IMR-90 (cell line): ENCODE data around the gene SSH2. TPM values are rescaled to one million over a fixed set of nuclear protein-coding genes. Genes with fewer than 3 reads are reported as not detected.

Source experiments
- ATAC-seq: fragments of 200-7000 bp; cut with Tn5 transposase; 2 replicates; pipeline ENCODE4 v1.9.1; 2020; ENCODE audit warnings: low read depth, mild to moderate bottlenecking, moderate library complexity
- BruUV-seq: library from RNA; stranded (reverse); fragments of 400-500 nt; replicated peaks from 2 replicates; lab custom pipeline; 2021; lab: Mats Ljungman, UMichigan
- CTCF ChIA-PET: fragments of 300-600 bp; formaldehyde crosslinking; extraction: SDS; loops from one replicate; lab custom pipeline; 2021; ENCODE audit warnings: antibody characterized with exemption; lab: Yijun Ruan, JAX
- POLR2A ChIA-PET: fragments of 300-600 bp; sonication (Branson Sonifier 250); formaldehyde crosslinking; loops from one replicate; lab custom pipeline; 2022; ENCODE audit warnings: antibody characterized with exemption; ENCODE audit not compliant: unreplicated experiment; lab: Charles Lee
- DNase-seq: peaks from one replicate; pipeline ENCODE4 v3.0.0; 2013
- H2AFZ ChIP-seq: replicated peaks from 2 replicates; pipeline ENCODE3; 2013; ENCODE audit warnings: low read length, mild to moderate bottlenecking; ENCODE audit not compliant: poor library complexity
- H2AK5ac ChIP-seq: 2 replicates; pipeline ENCODE4 v1.6.1; 2013; ENCODE audit warnings: low read depth, low read length, inconsistent platforms
- H2AK9ac ChIP-seq: replicated peaks from 2 replicates; pipeline ENCODE3; 2013; ENCODE audit warnings: mild to moderate bottlenecking, low read depth, low read length, moderate library complexity; ENCODE audit not compliant: poor library complexity
- H2BK120ac ChIP-seq: 2 replicates; pipeline ENCODE4 v1.6.1; 2013; ENCODE audit warnings: low read depth, low read length, inconsistent platforms
- H2BK15ac ChIP-seq: 3 replicates; pipeline ENCODE4 v1.6.1; 2013; ENCODE audit warnings: low read depth, low read length, inconsistent platforms
- H2BK20ac ChIP-seq: 2 replicates; pipeline ENCODE4 v1.6.1; 2013; ENCODE audit warnings: low read depth, mild to moderate bottlenecking, inconsistent platforms, low read length, moderate library complexity
- H2BK5ac ChIP-seq: 2 replicates; pipeline ENCODE4 v1.6.1; 2013; ENCODE audit warnings: mild to moderate bottlenecking, low read depth, low read length, inconsistent platforms; ENCODE audit not compliant: poor library complexity, severe bottlenecking
- H3K14ac ChIP-seq: replicated peaks from 2 replicates; pipeline ENCODE4 v1.6.1; 2013; ENCODE audit warnings: low read depth, low read length, inconsistent platforms
- H3K18ac ChIP-seq: 2 replicates; pipeline ENCODE4 v1.6.1; 2013; ENCODE audit warnings: low read depth, low read length, control low read depth
- H3K23ac ChIP-seq: 2 replicates; pipeline ENCODE4 v1.6.1; 2013; ENCODE audit warnings: low read depth, low read length, inconsistent platforms
- H3K27ac ChIP-seq: 2 replicates; pipeline ENCODE4 v1.5.1; 2013; ENCODE audit warnings: mild to moderate bottlenecking, control low read depth, low read length; ENCODE audit not compliant: insufficient read depth
- H3K27me3 ChIP-seq: 2 replicates; pipeline ENCODE4 v1.6.1; 2013; ENCODE audit warnings: low read length; ENCODE audit not compliant: control insufficient read depth, insufficient read depth
- H3K36me3 ChIP-seq: 2 replicates; pipeline ENCODE4 v1.6.1; 2013; ENCODE audit warnings: low read length, mixed read lengths; ENCODE audit not compliant: control insufficient read depth, insufficient read depth
- H3K4ac ChIP-seq: 2 replicates; pipeline ENCODE4 v1.6.1; 2013; ENCODE audit warnings: low read depth, low read length, inconsistent platforms
- H3K4me1 ChIP-seq: 2 replicates; pipeline ENCODE4 v1.6.1; 2013; ENCODE audit warnings: low read length, mixed read lengths; ENCODE audit not compliant: control insufficient read depth, insufficient read depth
- H3K4me2 ChIP-seq: 2 replicates; pipeline ENCODE4 v1.6.1; 2013; ENCODE audit warnings: low read depth, mild to moderate bottlenecking, control low read depth, low read length, moderate library complexity
- H3K4me3 ChIP-seq: 2 replicates; pipeline ENCODE4 v1.5.1; 2013; ENCODE audit warnings: low read depth, mild to moderate bottlenecking, control low read depth, low read length, moderate library complexity; ENCODE audit not compliant: insufficient read depth
- H3K56ac ChIP-seq: 2 replicates; pipeline ENCODE4 v1.6.1; 2013; ENCODE audit warnings: low read length, inconsistent platforms; ENCODE audit not compliant: insufficient read depth; ENCODE audit errors: extremely low read depth
- H3K79me1 ChIP-seq, 2 experiments: 2 replicates each; pipeline ENCODE4 v1.6.1; 2013; ENCODE audit warnings: low read length in 2 of 2, inconsistent platforms in 1 of 2, low read depth in 1 of 2
- H3K9ac ChIP-seq: 2 replicates; pipeline ENCODE4 v1.6.1; 2013; ENCODE audit warnings: low read depth, low read length, control low read depth
- H3K9me1 ChIP-seq: 2 replicates; pipeline ENCODE4 v1.6.1; 2013; ENCODE audit warnings: low read length, inconsistent platforms; ENCODE audit not compliant: insufficient read depth
- H3K9me3 ChIP-seq: 2 replicates; pipeline ENCODE4 v1.6.1; 2013; ENCODE audit warnings: low read length; ENCODE audit not compliant: control insufficient read depth, insufficient read depth
- H4K20me1 ChIP-seq: 2 replicates; pipeline ENCODE4 v1.6.1; 2013; ENCODE audit warnings: low read length, inconsistent platforms; ENCODE audit not compliant: insufficient read depth
- H4K5ac ChIP-seq: 2 replicates; pipeline ENCODE4 v1.6.1; 2013; ENCODE audit warnings: mild to moderate bottlenecking, low read depth, low read length, control low read depth
- H4K8ac ChIP-seq, 2 experiments: 2 replicates each; pipeline ENCODE4 v1.6.1; 2013; ENCODE audit warnings: low read depth in 2 of 2, low read length in 2 of 2, control low read depth in 1 of 2, inconsistent platforms in 1 of 2
- H4K91ac ChIP-seq: 2 replicates; pipeline ENCODE4 v1.6.1; 2013; ENCODE audit warnings: low read depth, low read length, inconsistent platforms; ENCODE audit not compliant: insufficient read depth
- BHLHE40 ChIP-seq: fragments of 150-350 bp; IDR thresholded peaks from 2 replicates; pipeline ENCODE4 v1.6.1; 2016; ENCODE audit warnings: mild to moderate bottlenecking, low read depth, low read length
- CHD1 ChIP-seq: IDR thresholded peaks from 2 replicates; pipeline ENCODE4 v1.6.1; 2012; ENCODE audit warnings: low read depth, low read length, improper control_type of control experiment
- CTCF ChIP-seq: conservative IDR thresholded peaks from 2 replicates; pipeline ENCODE4 v1.5.1; 2012; ENCODE audit warnings: mild to moderate bottlenecking, low read depth, low read length, improper control_type of control experiment
- FOS ChIP-seq: fragments of 150-350 bp; IDR thresholded peaks from 2 replicates; pipeline ENCODE4 v1.6.1; 2016; ENCODE audit warnings: low read depth, low read length
- MAZ ChIP-seq: IDR thresholded peaks from 2 replicates; pipeline ENCODE4 v1.6.1; 2012; ENCODE audit warnings: low read depth, mild to moderate bottlenecking, low read length, improper control_type of control experiment, moderate library complexity, borderline replicate concordance
- MXI1 ChIP-seq: IDR thresholded peaks from 2 replicates; pipeline ENCODE4 v1.6.1; 2012; ENCODE audit warnings: low read depth, mild to moderate bottlenecking, low read length, moderate library complexity, borderline replicate concordance
- POLR2A ChIP-seq: IDR thresholded peaks from 2 replicates; pipeline ENCODE4 v1.6.1; 2012; ENCODE audit warnings: mild to moderate bottlenecking, low read depth, low read length
- RFX5 ChIP-seq: IDR thresholded peaks from 2 replicates; pipeline ENCODE4 v1.8.0; 2012; ENCODE audit warnings: low read depth, mild to moderate bottlenecking, low read length, moderate library complexity
- WGBS, 2 experiments: methylation state at CpG; one replicate each; pipeline versions ENCODE4 v1.1.5 to v1.1.7; 2013; ENCODE audit warnings: missing lambda C conversion rate in 2 of 2; ENCODE audit not compliant: insufficient read length in 1 of 2; ENCODE audit errors: extremely low coverage in 2 of 2; 5-methylcytosine and 5-hydroxymethylcytosine counted together
- dilution Hi-C: fragments of 300-500 bp; cut with HindIII; formaldehyde crosslinking; loops from one replicate; pipeline ENCODE4 v1.14.3; 2018; ENCODE audit warnings: low sequenced_read_pairs; ENCODE audit not compliant: unreplicated experiment
- in situ Hi-C: fragments of 300-500 bp; cut with MboI; formaldehyde crosslinking; loops from 3 replicates; pipeline ENCODE4 v1.14.3; 2019; ENCODE audit warnings: low sequenced_read_pairs, inconsistent platforms, mixed read lengths
- intact Hi-C: fragments of 100-400 bp; cut with micrococcal nuclease; formaldehyde crosslinking; loops from 2 replicates; pipeline ENCODE4 v1.10.0; 2022
- polyA plus RNA-seq, 3 experiments: library from polyadenylated mRNA; depleted of rRNA; stranded (reverse); fragments of >200 nt; gene quantifications; 2 replicates each; pipeline ENCODE4 v1.2.3, GENCODE V29; 2012; ENCODE audit warnings: low replicate concordance in 1 of 3
- total RNA-seq: library from RNA; depleted of rRNA; stranded (reverse); fragments of >200 nt; gene quantifications from 2 replicates; pipeline ENCODE4 v1.2.3, GENCODE V29; 2012
- TF ChIP-seq, protein P1 (sequence below): fragments of 150-350 bp; IDR thresholded peaks from 2 replicates; pipeline ENCODE4 v1.6.1; 2016; ENCODE audit warnings: low read depth, mild to moderate bottlenecking, low read length, moderate library complexity, borderline replicate concordance

The SSH2 gene
- total and polyA plus RNA-seq, 2 of the 4 experiments (the other 2 are of a cell fraction) = 9.3 TPM

- Histone ChIP-seq H4K8ac (no peak overlapping the region), H2BK5ac (no peak overlapping the region), H3K9ac (no peak overlapping the region), H2AFZ (no peak overlapping the region), H3K4ac (no peak overlapping the region), H3K4me2 (no peak overlapping the region), H3K14ac (no peak overlapping the region), H3K9me3 (no peaks in the 10 kb centered on the region), H2BK120ac (no peak overlapping the region), H4K5ac (no peak overlapping the region), H3K18ac (no peak overlapping the region), H2BK15ac (no peak overlapping the region), H3K36me3 (peaks cover 2% of the 10 kb centered on the region; the same call in 1 of the 2 replicates), H3K4me1 (no peaks in the 10 kb centered on the region), H4K91ac (no peak overlapping the region), H2AK9ac (no peak overlapping the region), H3K4me3 (no peak overlapping the region), H4K20me1 (peaks cover 2% of the 10 kb centered on the region; the same call in 1 of the 2 replicates), H3K27ac (no peak overlapping the region), H3K56ac (no peak overlapping the region), H3K23ac (no peak overlapping the region), H3K79me1 (0 out of 4 replicates have a peak, but pooled peaks cover 0 to 2% of the 10 kb centered on the region in 2 experiments), H3K27me3 (no peaks in the 10 kb centered on the region; the same call in 1 of the 2 replicates), H2AK5ac (no peak overlapping the region), H2BK20ac (no peak overlapping the region), H3K9me1 (peaks cover 8% of the 10 kb centered on the region; the same call in 1 of the 2 replicates)
- no TSS peak for BruUV-seq
- TF ChIP-seq MXI1 (no peak), FOS (no peak), RFX5 (no peak), POLR2A (no peak), MAZ (no peak), CTCF (no peak), CHD1 (no peak), BHLHE40 (no peak)
- TF ChIP-seq, protein P1, sequence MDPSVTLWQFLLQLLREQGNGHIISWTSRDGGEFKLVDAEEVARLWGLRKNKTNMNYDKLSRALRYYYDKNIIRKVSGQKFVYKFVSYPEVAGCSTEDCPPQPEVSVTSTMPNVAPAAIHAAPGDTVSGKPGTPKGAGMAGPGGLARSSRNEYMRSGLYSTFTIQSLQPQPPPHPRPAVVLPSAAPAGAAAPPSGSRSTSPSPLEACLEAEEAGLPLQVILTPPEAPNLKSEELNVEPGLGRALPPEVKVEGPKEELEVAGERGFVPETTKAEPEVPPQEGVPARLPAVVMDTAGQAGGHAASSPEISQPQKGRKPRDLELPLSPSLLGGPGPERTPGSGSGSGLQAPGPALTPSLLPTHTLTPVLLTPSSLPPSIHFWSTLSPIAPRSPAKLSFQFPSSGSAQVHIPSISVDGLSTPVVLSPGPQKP = no peak
- dilution Hi-C loops = no loop called here
- CTCF ChIA-PET = no interaction called here
- in situ Hi-C loops = no loop called here
- intact Hi-C loops = no loop called here
- POLR2A ChIA-PET = no interaction called here
- ATAC-seq (no peak), DNase-seq (no peak)
- WGBS, 2 experiments = no CpG with 5 or more reads among the region's 12 CpGs
Measured at GRCh38 chr17:29612094-29612403, 318.0 kb downstream of the SSH2 start.
